Measurements from ENCODE around the gene LRRC9.

The LRRC9 gene

GRCh38 chr14:59961518-59962062 lies 41.6 kb downstream of the LRRC9 start:
- H3K27ac ChIP-seq = no peak overlapping the region
- no peaks in the 10 kb centered on the region for H3K27me3 ChIP-seq (ENCODE audit: insufficient read depth, low read depth, severe bottlenecking)
- no peak for TF ChIP-seq CTCF (IDR thresholded peaks at IDR 0.05; ENCODE audit: low read depth, low read length)
- DNase-seq = no peak
- no peak overlapping the region for H3K4me3 ChIP-seq (ENCODE audit: low read depth, low read length)
- H3K9me3 ChIP-seq (ENCODE audit: severe bottlenecking) = no peaks in the 10 kb centered on the region
- no peaks in the 10 kb centered on the region for H3K36me3 ChIP-seq

- no peak for TF ChIP-seq CTCF (IDR thresholded peaks at IDR 0.05; ENCODE audit: low read depth, low read length)
- DNase-seq = no peak
- H3K27ac ChIP-seq = no peak overlapping the region
- H3K36me3 ChIP-seq = no peaks in the 10 kb centered on the region
- no peaks in the 10 kb centered on the region for H3K9me3 ChIP-seq (ENCODE audit: severe bottlenecking)
- H3K4me3 ChIP-seq (ENCODE audit: low read depth, low read length) = no peak overlapping the region
- no peaks in the 10 kb centered on the region for H3K27me3 ChIP-seq (ENCODE audit: insufficient read depth, low read depth, severe bottlenecking)
Observed at GRCh38 chr14:59964251-59965007, 44.5 kb downstream of the LRRC9 start.

GRCh38 chr14:59969319-59969718 lies 49.4 kb downstream of the LRRC9 start:
- no peak for DNase-seq
- H3K9me3 ChIP-seq (ENCODE audit: severe bottlenecking) = no peaks in the 10 kb centered on the region
- no peak for TF ChIP-seq CTCF (IDR thresholded peaks at IDR 0.05; ENCODE audit: low read depth, low read length)
- H3K4me3 ChIP-seq (ENCODE audit: low read depth, low read length) = no peak overlapping the region
- H3K36me3 ChIP-seq = no peaks in the 10 kb centered on the region
- H3K27me3 ChIP-seq (ENCODE audit: insufficient read depth, low read depth, severe bottlenecking) = no peaks in the 10 kb centered on the region
- H3K27ac ChIP-seq = no peak overlapping the region

DNA sequence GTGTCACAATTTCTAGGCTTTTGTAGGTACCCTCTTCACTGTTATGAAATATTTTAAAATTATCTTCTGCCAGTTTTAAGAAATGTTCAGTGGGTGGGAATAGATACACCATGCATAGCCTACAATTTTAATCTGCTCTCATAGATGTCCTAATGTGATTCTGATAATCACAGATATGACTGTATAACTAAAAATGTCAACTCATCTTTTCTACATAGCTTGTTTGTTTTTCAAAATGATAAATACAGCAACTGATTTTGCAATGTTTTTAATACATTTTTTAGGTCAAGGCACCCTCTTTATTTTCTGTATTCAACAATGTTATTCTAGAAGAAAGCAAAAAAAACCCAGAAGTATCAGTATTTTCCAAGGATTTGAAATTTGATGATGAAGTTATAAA lies 61.6 kb downstream of the LRRC9 start:
- TF ChIP-seq CTCF (IDR thresholded peaks at IDR 0.05; ENCODE audit: low read depth, low read length) = no peak
- Histone ChIP-seq H3K36me3 (no peaks in the 10 kb centered on the region), H3K9me3 (ENCODE audit: severe bottlenecking) (no peaks in the 10 kb centered on the region), H3K27ac (no peak overlapping the region), H3K27me3 (ENCODE audit: insufficient read depth, low read depth, severe bottlenecking) (no peaks in the 10 kb centered on the region), H3K4me3 (ENCODE audit: low read depth, low read length) (no peak overlapping the region)
- no peak for DNase-seq

- no peaks in the 10 kb centered on the region for H3K27me3 ChIP-seq (ENCODE audit: insufficient read depth, low read depth, severe bottlenecking)
- TF ChIP-seq CTCF (IDR thresholded peaks at IDR 0.05; ENCODE audit: low read depth, low read length) = no peak
- no peaks in the 10 kb centered on the region for H3K36me3 ChIP-seq
- no peaks in the 10 kb centered on the region for H3K9me3 ChIP-seq (ENCODE audit: severe bottlenecking)
- DNase-seq = no peak
- H3K27ac ChIP-seq = no peak overlapping the region
- H3K4me3 ChIP-seq (ENCODE audit: low read depth, low read length) = no peak overlapping the region
Observed at GRCh38 chr14:59983048-59983447, 63.1 kb downstream of the LRRC9 start.

All from WERI-Rb-1 (cell line).